T-helper 2 cell treated with Interferon-gamma antibody and Interleukin-4, amounts not matched to agents 100 ng/mL and 5 ng/mL, for 36 hours (primary cell): ENCODE measurements around the gene LRRC23. TPM values are rescaled to one million over a fixed set of nuclear protein-coding genes. Genes with fewer than 3 reads are reported as not detected.

Source experiments
- intact Hi-C: fragments of 100-400 bp; cut with micrococcal nuclease; formaldehyde crosslinking; loops from one replicate; pipeline ENCODE4 v1.15.1; 2023
- total RNA-seq: library from RNA; stranded (reverse); gene quantifications from 2 replicates; pipeline ENCODE4 v1.2.3, GENCODE V29; 2022

The LRRC23 gene
- total RNA-seq, 1 donor from 2014 or later, result 4.7 TPM

DNA sequence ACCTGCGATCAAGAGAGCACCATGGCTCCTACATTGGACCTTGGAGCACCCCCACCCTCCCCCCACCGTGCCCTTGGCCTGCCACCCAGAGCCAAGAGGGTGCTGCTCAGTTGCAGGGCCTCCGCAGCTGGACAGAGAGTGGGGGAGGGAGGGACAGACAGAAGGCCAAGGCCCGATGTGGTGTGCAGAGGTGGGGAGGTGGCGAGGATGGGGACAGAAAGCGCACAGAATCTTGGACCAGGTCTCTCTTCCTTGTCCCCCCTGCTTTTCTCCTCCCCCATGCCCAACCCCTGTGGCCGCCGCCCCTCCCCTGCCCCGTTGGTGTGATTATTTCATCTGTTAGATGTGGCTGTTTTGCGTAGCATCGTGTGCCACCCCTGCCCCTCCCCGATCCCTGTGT lies 37.2 kb downstream of the LRRC23 start:
- intact Hi-C loops, result loop anchor here (2.0 kb wide), 1 partner anchor 69 kb away; the partner anchor contains the start of gene SPSB2

DNA sequence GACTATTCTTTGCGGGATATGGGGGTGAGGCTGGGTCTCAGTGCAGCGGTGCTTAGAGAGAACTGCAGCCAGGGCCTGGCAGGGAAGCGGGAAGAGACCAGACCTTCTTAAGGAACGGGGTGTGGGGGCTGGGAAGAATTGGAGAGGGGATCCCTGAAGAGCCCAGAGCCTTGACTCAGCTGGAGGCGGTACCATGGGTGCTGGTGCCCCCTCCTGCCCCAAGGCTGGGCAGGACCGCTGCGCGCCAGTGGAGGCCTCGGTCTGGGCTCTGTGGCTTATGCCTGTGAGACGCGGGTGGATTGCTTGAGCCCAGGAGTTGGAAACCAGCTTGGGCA lies 37.7 kb downstream of the LRRC23 start:
- intact Hi-C loops, result loop anchor here (2.0 kb wide), 1 partner anchor 69 kb away; the partner anchor contains the start of gene SPSB2

DNA sequence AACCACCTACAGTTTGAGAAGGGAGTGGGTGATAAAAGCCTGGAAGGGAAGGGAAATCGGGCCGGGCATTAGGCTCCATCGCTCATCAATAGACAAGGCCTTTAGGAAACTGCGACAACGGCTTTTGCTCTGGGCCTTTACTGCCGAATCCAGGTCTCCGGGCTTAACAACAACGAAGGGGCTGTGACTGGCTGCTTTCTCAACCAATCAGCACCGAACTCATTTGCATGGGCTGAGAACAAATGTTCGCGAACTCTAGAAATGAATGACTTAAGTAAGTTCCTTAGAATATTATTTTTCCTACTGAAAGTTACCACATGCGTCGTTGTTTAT lies 38.7 kb downstream of the LRRC23 start:
- intact Hi-C loops, result loop anchor here (1.0 to 2.0 kb wide), 3 partner anchors 71 to 91 kb away; partner anchors contain the start of genes LPCAT3, SPSB2 and USP5

DNA sequence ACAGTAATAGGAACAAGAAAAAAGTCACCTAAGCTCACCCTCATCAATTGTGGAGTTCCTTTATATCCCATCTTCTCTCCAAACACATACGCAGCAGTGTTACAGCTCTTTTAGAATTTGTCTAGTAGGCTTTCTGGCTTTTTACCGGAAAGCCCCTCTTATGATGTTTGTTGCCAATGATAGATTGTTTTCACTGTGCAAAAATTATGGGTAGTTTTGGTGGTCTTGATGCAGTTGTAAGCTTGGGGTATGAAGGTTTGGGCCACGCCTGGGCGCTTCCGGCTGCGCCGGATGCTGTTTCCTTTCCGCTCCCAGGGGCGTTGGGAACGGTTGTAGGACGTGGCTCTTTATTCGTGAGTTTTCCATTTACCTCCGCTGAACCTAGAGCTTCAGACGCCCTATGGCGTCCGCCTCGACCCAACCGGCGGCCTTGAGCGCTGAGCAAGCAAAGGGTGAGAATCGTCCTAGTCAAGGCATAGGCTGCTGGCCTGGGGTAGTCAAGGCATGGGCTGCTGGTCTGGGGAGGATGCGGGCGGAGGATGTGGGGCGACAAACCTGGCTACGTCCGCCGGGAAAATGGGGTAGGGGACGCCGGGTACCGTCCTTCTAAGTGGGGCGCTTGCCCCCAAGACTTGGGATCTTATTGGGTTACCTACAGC lies 39.2 kb downstream of the LRRC23 start, which contains the start of the genes C12orf57 and RNU7-1:
C12orf57 (plus strand) TSS at position 301 of the 659 bp plus-strand sequence; CDS start at position 401, 100 bp downstream.
RNU7-1 (plus strand) TSS at position 95 of the 659 bp plus-strand sequence.
- intact Hi-C loops, result loop anchor here (1.0 to 2.0 kb wide), 9 partner anchors 9 to 169 kb away; partner anchors contain the start of genes C1R, EMG1, LPCAT3 and PHB2

DNA sequence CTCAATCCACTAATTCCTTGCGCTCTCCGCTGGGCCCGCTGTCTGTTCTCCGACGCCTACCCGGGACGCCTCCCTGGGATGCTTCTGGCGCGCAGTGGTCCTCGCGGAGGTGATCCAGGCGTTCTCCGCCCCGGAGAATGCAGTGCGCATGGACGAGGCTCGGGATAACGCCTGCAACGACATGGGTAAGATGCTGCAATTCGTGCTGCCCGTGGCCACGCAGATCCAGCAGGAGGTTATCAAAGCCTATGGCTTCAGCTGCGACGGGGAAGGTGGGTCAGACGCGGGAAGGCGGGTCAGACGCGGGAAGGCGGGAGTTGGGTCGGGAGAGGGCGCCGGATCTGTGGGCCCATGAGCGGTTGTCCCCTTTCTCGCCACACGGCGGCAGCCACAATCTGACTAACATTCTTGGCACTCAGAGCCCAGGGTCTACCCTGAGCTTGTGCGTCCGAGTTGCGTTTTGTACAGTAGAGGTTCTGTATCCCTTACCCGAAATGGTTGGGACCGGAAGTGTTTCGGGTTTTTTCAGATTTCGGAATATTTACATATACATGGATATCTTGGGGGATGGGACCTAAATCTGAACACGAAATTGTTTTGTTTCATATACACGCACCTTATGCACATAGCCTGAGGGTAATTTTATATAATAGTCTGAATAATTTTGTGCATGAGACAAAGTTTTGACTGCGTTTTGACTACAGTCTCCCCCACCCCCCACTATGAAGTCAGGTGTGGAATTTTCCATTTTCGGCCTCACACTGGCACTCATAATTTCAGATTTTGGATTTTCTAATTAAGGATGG lies 40.0 kb downstream of the LRRC23 start:
- intact Hi-C loops, result loop anchor here (1.0 kb wide), 6 partner anchors 9 to 169 kb away; partner anchors contain the start of genes C1R, EMG1 and PHB2

DNA sequence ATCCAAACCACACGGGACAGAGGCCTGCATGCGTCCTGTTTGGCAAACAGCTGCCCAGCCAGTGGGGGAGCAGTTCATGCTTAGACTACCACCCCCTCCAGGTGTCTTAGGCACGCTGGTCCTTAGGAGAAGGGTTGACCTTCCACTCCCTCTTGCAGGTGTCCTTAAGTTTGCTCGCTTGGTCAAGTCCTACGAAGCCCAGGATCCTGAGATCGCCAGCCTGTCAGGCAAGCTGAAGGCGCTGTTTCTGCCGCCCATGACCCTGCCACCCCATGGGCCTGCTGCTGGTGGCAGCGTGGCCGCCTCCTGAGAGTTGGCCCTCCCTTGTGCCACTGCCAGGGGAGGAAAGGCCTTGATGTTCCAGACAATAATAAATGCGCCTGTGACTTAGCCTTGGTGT lies 41.0 kb downstream of the LRRC23 start:
- intact Hi-C loops, result no loop called here

DNA sequence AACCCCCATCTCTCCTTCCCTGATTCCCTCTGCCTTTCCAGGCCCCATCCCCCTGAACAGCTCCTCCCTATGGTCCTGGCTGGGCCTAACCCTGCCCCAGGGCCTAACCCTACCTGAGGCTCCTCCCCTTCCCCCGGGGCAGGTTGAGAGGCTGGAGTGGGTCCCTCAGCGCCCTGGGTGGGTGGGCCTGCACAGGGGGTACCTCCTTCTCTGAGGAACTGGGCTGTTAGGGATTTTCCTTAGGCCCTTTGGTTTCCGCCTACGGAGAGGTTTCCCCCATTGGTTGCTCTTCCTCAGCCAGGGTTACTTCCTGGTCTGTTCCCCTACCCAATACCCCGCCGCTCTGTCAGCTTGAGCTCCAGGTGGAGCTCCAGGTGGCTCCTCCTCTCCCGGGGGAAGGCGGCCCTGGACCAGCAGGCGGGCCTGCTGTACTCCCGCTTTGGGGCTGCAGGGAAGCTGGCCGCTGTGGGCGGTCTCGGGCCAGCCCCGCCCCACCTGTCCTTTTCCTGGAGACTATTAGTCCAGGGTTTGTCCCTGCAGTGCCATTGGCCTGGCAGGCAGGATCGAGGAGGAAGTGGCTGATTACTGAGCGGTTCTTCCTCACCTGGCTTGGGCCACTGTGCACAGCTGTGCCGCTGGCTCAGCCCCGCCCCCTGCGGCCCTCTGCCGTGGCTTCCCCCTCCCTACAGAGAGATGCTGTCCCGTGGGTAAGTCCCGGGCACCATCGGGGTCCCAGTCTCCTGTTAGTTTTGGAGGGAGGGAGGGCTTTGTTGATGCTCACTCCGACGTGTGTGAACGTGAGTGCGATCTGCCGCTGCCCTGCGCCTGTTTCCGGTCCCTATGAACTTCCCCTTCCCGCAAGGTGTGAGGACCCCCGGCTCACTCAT lies 41.7 kb downstream of the LRRC23 start:
- intact Hi-C loops, result no loop called here

DNA sequence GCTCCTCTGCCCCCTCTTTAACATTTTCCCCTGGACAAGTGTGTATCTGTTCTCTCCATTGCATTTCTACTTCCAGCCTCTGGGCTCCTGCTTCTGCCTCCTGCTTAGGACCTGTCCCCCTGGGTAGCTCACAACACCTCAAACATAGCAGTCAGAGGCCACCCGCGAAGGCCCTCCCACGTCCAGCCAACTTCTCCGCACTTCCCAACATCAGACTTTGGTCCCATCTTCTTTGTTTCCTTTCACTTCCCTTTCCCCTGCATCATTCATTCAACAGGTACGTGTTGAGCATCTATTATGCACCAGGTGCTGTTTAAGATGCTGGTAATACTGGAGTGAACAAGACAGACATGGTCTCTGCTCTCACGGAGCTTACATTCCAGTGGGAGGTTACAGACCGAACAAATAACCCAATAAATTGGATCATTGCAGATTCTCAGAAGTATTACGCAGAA lies 42.3 kb downstream of the LRRC23 start:
- intact Hi-C loops, result no loop called here

DNA sequence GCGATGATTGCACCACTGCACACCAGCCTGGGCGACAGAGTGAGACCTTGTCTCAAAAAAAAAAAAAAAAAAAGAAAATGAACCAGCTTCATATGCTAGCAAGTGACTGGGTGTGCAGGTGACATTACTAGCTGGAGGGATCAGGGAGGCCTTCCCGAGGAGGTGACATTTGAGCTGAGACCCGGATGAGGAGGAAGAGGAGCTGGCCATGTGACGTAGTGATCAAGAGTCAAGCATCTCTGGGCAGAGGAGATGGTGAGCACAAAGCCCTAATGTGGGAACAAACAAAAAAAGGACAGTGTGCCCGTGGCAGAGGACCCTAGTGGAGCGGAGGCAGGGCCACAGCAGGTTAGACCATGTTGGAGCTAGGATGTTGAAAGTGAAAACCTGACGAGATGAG lies 43.0 kb downstream of the LRRC23 start:
- intact Hi-C loops, result no loop called here

DNA sequence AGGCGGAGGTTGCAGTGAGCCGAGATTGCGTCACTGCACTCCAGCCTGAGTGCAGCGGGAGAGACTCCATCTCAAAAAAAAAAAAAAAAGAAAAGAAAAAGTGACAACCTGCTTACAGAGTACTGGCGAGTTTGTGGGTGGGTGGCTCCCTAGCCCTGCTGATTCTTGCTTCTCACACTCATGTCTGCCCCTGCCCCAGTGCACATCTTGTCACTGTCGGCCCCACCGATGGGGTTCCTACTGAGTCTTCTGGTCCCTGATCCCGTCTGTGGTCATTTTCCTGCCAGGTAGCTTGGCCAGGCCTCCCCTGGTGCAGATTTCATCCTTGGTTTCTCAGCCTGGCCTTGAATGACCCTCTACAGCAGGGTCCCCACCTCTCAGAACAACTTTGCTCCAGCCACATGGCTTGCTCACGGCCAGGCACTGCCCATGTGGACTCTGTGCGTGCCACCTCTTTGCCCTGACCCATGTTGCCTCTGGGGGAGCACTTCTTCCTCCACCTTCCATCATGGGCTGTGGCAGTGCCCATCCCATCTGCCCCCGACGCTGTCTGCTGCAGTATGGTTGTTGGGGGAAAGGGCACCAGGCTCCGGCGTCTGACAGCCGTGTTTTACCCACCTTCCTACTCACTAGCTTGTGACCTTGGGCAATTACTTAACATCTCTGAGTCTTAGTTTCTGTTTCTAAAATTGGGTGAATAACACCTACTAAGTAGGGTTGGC lies 44.4 kb downstream of the LRRC23 start:
- intact Hi-C loops, result no loop called here

DNA sequence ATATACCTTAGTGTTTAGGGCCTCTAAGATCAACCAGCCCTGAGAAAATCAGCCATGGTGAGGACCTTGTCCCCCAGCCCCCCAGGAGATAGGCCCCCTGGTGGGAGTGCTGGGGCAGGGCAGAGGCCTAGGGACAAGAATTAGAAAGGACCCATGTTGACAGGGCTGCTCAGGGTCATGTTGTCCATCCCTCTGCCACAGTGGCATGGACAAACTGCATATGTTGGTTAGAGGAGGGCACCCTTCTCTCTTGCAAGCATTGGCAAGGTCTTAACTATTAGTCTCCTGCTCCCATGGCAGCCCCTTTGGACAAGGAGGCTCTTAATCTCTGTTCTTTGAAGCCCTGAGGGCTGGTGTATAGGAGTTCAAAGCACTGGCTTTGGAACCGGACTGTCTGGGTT lies 45.8 kb downstream of the LRRC23 start:
- intact Hi-C loops, result no loop called here

DNA sequence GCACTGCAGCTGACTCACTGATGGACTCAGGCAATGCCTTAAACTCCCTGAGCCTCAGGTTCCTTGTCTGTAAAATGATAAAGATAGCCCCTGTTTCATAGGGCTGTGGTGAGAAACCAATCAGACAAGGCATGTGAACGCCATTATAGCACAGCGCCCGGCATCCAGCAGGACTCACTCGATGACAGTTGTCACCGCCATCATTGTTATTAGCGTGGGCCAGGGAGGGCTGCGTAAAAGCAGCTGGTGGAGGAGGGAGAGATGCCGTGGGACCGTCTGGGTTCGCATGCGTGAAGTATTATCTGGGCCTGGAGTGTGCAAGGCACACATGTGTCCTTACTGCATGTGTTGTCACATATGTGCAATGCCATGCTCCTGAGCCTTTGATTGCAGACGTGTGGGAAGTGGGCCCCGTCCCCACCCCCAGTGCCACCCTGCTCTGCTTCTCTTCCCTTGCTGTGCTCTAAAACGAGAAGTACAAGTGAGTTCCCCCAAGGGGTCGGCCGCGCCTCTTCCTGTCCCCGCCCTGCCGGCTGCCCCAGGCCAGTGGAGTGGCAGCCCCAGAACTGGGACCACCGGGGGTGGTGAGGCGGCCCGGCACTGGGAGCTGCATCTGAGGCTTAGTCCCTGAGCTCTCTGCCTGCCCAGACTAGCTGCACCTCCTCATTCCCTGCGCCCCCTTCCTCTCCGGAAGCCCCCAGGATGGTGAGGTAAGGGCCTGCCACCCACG lies 46.4 kb downstream of the LRRC23 start, which contains the start of gene PTPN6:
PTPN6 (plus strand) TSS at position 546 of the 730 bp plus-strand sequence; CDS start at position 703, 157 bp downstream.
- intact Hi-C loops, result no loop called here

DNA sequence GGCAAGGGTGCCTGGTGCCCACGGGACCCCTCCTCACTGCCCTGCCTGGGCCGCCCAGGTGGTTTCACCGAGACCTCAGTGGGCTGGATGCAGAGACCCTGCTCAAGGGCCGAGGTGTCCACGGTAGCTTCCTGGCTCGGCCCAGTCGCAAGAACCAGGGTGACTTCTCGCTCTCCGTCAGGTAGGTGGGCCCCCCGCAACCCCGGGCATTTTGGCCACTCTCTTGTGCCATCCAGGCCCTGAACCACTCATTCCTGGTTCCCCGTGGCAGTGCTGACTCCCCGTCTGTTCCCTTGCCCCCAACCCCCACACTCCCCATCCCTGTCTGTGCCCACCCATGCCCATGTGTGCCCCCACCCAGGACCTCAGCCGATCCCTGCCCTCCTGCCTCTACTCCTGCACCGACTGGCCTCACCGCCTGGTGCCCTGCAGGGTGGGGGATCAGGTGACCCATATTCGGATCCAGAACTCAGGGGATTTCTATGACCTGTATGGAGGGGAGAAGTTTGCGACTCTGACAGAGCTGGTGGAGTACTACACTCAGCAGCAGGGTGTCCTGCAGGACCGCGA lies 47.0 kb downstream of the LRRC23 start:
- intact Hi-C loops, result no loop called here

DNA sequence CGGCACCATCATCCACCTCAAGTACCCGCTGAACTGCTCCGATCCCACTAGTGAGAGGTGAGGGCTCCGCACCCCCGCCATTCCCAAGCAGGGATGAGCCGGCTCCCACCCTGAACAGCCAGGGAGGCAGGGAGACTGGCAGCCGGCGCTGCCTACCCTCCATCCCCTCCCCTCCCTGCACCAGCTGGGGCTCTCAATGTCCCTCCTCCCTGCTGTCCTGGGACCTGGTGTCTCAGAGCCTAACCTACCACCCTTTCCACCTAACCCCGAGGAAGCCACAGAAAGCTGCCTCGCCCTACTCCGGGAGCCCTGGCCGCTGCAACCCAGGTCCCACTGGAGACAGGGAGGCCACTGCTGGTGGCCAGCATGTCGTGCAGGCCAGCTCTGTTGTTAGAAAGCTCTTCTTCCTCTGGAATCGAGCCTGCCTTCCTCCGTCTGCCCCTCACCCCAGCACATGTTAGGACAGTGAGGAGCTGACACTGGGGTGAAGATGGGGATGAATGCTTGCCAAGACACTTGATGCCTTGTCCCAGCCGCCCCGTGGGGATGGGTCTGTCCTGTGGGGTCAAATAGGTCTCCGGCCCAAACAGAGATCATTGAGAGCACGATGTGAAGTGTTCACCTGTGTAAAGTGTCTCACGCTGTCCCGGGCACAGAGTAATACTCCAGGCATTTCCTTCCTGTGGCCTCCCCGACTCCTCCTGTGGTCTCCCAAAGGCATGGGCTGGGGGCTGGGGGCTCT lies 47.7 kb downstream of the LRRC23 start:
- intact Hi-C loops, result no loop called here

DNA sequence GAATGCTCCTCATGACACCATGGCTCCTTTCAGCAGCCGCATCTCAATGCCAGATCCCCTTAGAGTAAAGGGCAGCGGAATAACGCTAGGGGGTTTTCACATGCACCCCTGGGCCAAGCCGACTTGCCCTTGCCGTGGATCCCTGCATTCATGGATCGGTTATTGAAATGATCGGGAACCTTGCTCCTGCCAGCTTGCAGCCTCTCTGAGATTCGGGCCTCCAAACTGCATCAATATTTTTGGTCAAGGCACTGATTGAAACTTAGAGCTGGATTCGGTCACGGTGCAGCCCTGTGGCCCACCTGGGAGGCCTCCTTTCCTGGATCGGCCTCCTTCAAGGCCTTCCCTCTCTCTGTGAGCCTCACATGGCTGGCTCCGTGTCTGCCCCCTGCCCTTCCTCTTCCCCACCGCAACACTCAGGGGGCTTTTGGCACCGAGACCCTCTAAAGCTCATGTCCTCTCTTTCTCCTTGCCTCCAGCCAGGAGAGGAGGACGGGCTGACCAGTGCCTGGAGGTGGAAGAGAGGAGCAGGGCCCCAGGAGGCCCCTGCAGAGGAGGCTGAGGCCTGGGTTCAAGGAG lies 48.3 kb downstream of the LRRC23 start:
- intact Hi-C loops, result loop anchor here (1.0 kb wide), 2 partner anchors 8 to 9 kb away; partner anchors contain the start of gene C12orf57

DNA sequence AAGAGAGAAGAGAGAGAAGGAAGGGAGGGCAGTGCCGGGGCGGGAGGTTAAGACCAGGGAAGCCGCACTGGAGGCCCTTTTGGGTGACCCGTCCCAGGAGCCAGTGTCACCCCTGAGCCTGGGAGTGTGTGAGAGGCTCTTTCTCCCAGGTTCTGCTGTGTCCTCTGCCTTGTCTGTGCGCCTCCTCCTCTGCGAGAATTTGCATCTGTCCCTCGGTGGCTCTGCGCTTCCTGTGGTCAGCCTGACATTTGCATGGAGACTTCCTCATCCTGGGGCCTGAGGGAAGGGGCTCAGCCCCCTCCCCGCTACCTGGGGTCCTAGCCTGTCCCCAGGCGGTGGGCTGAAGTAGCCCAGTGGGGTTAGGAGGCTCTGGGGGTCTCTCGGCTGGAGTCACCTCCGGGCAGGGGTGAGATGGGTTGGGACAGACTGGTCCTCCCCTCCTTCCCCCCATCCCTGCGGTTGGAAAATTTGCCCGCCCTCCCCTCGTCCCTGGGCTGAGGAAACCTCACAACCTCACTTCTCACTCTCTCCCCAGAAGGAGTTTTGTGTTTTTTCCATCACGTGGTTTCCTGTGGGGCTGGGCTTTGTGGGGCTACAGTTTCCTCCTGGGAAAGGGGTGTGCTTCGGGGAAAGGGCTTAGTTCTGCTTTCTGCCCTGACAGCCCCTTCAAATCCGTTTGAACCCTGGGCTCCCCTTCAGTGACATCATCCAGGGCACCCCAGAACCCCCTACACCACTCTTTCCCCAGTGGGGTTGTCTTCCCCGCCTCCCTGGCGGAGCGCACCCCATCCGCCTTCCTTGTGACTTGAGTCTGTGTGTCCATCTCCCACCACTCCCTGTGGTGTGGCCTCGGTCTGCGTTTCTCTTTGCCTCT lies 49.1 kb downstream of the LRRC23 start:
- intact Hi-C loops, result loop anchor here (1.0 kb wide), 2 partner anchors 8 to 9 kb away; partner anchors contain the start of gene C12orf57
